22Rv1 (cell line): Measurements from ENCODE around the gene CECR2.

Source experiments
- H3K27ac ChIP-seq: fragments of 450-650 bp; 2 replicates; pipeline ENCODE4 v1.5.1; 2017
- ZFX ChIP-seq: fragments of 450-650 bp; IDR thresholded peaks from 2 replicates; pipeline ENCODE4 v1.6.1; 2017; ENCODE audit warnings: antibody characterized with exemption, borderline replicate concordance
- TF ChIP-seq, protein P1 (sequence below): fragments of 450-650 bp; IDR thresholded peaks from 2 replicates; pipeline ENCODE4 v1.5.1; 2017; ENCODE audit warnings: mild to moderate bottlenecking

CECR2 gene

GRCh38 chr22:17588606-17589005 lies 219.3 kb downstream of the CECR2 start:
- no peak overlapping the region for H3K27ac ChIP-seq
- TF ChIP-seq ZFX, result no peak
- TF ChIP-seq, protein P1, sequence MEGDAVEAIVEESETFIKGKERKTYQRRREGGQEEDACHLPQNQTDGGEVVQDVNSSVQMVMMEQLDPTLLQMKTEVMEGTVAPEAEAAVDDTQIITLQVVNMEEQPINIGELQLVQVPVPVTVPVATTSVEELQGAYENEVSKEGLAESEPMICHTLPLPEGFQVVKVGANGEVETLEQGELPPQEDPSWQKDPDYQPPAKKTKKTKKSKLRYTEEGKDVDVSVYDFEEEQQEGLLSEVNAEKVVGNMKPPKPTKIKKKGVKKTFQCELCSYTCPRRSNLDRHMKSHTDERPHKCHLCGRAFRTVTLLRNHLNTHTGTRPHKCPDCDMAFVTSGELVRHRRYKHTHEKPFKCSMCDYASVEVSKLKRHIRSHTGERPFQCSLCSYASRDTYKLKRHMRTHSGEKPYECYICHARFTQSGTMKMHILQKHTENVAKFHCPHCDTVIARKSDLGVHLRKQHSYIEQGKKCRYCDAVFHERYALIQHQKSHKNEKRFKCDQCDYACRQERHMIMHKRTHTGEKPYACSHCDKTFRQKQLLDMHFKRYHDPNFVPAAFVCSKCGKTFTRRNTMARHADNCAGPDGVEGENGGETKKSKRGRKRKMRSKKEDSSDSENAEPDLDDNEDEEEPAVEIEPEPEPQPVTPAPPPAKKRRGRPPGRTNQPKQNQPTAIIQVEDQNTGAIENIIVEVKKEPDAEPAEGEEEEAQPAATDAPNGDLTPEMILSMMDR, result no peak

DNA sequence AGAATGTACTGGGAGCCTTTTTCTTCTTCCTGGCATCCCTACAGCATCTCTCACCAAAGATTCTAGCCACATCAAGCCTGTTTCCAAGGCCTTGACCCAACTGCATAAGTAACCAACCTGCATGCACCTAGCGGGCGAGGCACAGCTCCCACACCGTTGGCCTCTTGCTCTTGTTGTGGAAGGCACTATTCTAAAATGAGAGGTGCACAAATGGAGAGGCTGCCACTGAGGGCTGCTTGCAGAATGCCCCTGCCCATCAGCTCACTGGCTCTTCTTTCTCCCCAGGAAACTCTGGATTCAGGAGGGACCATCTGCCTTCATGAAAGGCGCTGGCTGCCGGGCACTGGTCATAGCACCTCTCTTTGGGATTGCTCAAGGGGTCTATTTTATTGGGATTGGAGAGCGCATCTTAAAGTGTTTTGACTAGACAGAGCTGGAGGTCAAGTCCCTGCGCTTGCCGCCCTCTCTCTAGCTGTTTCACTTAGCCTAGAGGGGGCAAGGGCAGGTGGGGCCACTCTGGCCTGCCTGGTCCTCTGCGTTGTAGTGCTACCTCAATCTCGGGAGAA lies 220.6 kb downstream of the CECR2 start:
- TF ChIP-seq, protein P1, result no peak
- no peak for TF ChIP-seq ZFX
- H3K27ac ChIP-seq, result no peak overlapping the region

DNA sequence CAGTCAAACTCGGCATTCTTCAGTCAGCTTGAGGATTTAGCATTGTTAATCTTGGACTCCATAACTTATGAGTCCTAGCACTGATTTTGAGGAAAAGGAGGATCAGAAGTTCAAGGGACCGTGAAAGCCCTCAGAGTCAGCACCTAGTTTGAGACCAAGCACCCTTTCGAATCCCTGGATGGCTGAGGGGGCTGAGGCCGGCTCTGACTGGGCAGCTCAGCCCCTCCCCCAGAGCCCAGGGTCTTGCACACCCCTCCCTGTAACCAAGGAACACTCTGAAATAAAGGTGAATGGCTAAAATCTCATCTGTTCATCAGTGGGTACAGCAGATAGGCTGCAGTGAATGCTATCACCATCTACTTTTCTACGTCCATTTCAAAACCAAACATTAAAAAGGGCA lies 221.3 kb downstream of the CECR2 start:
- no peak overlapping the region for H3K27ac ChIP-seq
- TF ChIP-seq, protein P1, result no peak
- no peak for TF ChIP-seq ZFX

- TF ChIP-seq, protein P1, result no peak
- no peak for TF ChIP-seq ZFX
- no peak overlapping the region for H3K27ac ChIP-seq
Observed at GRCh38 chr22:17592201-17592600, 222.9 kb downstream of the CECR2 start.

GRCh38 chr22:17596226-17596625 lies 227.0 kb downstream of the CECR2 start:
- H3K27ac ChIP-seq, result no peak overlapping the region
- TF ChIP-seq, protein P1, result no peak
- no peak for TF ChIP-seq ZFX

DNA sequence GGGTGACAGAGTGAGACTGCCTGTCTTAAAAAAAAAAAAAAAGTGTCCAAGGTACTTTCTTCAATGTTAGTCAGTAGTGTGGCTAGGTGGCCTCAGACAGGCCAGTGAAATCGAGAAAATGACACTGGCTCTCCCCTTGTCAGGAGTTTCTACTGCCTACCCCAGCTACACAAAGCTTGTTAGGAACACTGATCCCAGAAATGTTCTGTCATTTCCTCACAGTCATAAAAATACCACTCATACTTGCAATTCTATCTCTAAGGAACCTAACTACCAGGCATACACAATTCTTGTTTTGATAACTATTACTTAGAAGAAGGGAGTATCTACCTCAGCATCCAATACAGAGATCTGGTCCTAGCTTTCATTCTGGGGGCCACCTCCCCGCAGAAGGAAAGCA lies 228.0 kb downstream of the CECR2 start:
- TF ChIP-seq ZFX, result no peak
- TF ChIP-seq, protein P1, result no peak
- no peak overlapping the region for H3K27ac ChIP-seq

DNA sequence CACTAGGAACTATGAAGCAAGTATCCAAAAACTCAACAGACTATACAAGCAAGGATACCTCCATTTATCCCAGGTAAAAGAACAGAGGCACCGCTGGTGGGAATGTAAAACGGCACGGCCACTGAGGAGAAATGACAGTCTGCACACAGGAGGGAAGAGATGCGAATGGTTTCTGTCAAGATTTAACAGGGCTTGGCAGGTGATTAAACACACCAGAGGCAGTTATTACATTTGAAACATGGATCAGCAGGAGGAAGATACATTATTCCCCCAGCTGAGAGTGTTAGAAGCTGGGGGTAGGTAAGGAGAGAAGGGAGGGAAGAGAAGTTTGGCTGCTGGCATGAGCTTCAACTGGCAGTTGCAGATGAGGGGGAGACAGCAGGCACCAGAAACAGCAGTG lies 229.1 kb downstream of the CECR2 start:
- H3K27ac ChIP-seq, result no peak overlapping the region
- TF ChIP-seq ZFX, result no peak
- TF ChIP-seq, protein P1, result no peak
